ENCODE results near the gene ARHGAP30.

ARHGAP30 gene

DNA sequence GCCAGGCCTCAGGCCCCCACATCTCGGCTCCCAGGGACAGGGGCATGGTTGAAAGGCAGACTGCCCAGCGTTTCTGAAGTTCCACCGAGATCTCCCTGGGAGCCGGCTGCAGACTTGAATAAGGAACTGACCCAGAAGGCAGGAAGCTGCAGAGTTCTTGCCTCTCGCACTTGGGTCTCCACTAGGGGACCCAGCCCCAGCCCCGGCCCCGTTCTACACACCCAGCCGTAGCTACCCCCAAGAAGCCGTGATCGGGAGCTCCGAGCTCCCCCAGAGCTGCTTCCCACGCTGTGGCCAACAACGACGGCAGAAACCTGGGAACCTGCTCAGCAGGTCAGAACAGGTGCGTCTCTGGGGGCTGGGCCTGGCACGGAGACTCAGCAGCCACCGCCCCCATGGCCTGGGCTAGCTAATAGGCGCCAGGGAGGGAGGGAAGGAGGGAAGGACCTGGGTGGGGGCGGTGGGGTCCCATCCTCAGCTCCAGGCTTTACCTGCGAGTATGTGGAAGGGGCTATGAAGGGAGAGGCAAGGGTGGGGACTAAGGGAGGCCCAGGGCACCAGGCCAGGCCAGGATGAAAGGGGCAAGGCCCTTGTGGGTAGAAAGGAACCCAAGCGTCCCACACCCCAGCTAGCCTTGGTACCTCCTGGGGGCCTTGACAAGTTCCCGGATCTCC is 19.7 kb upstream of the ARHGAP30 start, which contains the start of gene NECTIN4:
Gene NECTIN4 (minus strand): TSS at position 308 of the 674 bp plus-strand sequence. CDS start 262 bp downstream, at position 46.
- H3K27me3 ChIP-seq (ENCODE audit: insufficient read depth, low read length): no peaks in the 10 kb centered on the region; the same call in 1 of the 2 replicates
- H2AFZ ChIP-seq (ENCODE audit: low read length): no peak within 1 kb of the TSS
- H3K79me2 ChIP-seq (ENCODE audit: insufficient read depth, low read length): no peaks in the 10 kb centered on the region
- H3K36me3 ChIP-seq (ENCODE audit: insufficient read depth, low read length): no peaks in the 10 kb centered on the region
- no peaks in the 10 kb centered on the region for H3K9me2 ChIP-seq (ENCODE audit: low read depth, low read length)
- H3K27ac ChIP-seq (ENCODE audit: low read depth, low read length, poor library complexity, severe bottlenecking): no peak within 1 kb of the TSS
- no peaks in the 10 kb centered on the region for H3K9me3 ChIP-seq (ENCODE audit: low read length)
- H4K20me1 ChIP-seq (ENCODE audit: insufficient read depth, low read length): no peaks in the 10 kb centered on the region
- no peak within 1 kb of the TSS for H3K9ac ChIP-seq (ENCODE audit: low read length)
- no peaks in the 10 kb centered on the region for H3F3A ChIP-seq (ENCODE audit: insufficient read depth, low read length)
- H3K4me3 ChIP-seq (ENCODE audit: low read depth, low read length, poor library complexity, severe bottlenecking): no peak within 1 kb of the TSS
- no peak within 1 kb of the TSS for H3K4me2 ChIP-seq (ENCODE audit: low read length)
- TF ChIP-seq, protein P1, sequence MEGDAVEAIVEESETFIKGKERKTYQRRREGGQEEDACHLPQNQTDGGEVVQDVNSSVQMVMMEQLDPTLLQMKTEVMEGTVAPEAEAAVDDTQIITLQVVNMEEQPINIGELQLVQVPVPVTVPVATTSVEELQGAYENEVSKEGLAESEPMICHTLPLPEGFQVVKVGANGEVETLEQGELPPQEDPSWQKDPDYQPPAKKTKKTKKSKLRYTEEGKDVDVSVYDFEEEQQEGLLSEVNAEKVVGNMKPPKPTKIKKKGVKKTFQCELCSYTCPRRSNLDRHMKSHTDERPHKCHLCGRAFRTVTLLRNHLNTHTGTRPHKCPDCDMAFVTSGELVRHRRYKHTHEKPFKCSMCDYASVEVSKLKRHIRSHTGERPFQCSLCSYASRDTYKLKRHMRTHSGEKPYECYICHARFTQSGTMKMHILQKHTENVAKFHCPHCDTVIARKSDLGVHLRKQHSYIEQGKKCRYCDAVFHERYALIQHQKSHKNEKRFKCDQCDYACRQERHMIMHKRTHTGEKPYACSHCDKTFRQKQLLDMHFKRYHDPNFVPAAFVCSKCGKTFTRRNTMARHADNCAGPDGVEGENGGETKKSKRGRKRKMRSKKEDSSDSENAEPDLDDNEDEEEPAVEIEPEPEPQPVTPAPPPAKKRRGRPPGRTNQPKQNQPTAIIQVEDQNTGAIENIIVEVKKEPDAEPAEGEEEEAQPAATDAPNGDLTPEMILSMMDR (IDR thresholded peaks at IDR 0.05; ENCODE audit: low read length): peak; percentile 15; the same call in 1 of the 2 replicates
- no peak for TF ChIP-seq EZH2 (IDR thresholded peaks at IDR 0.05; ENCODE audit: borderline replicate concordance, low read length)
- H3K4me1 ChIP-seq (ENCODE audit: insufficient read depth, low read length, severe bottlenecking): no peaks in the 10 kb centered on the region

DNA sequence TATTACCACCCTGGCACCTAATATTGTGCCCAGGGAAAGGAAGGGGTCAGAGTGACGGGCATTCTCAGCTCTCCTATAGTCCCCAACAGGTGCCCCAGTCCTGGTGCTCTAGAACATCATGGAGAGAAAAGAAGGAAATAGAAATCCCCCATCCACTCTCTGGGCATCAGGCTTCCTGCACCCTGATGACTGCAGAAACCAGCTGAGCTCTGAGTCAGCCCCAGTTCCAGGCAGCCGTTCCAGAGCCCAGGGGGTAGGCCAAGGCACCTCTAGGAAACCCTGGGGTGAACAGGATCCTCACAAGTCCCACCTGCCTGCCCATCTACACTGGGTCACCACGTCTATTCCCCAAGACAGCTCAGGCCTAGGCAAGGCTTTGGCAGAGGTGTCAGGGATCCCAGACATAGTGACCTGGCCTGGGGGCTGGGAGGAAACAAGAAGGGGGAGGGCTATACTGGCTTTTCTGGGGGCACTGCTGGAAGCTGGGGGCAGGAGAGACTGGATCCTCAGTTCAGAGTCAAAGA is 19.0 kb upstream of the ARHGAP30 start:
- H2AFZ ChIP-seq (ENCODE audit: low read length): no peak overlapping the region
- no peak overlapping the region for H3K27ac ChIP-seq (ENCODE audit: low read depth, low read length, poor library complexity, severe bottlenecking)
- no peak overlapping the region for H3K4me2 ChIP-seq (ENCODE audit: low read length)
- H3K9me2 ChIP-seq (ENCODE audit: low read depth, low read length): no peaks in the 10 kb centered on the region
- no peak overlapping the region for H3K9ac ChIP-seq (ENCODE audit: low read length)
- no peaks in the 10 kb centered on the region for H4K20me1 ChIP-seq (ENCODE audit: insufficient read depth, low read length)
- H3K79me2 ChIP-seq (ENCODE audit: insufficient read depth, low read length): no peaks in the 10 kb centered on the region
- TF ChIP-seq, protein P1 (IDR thresholded peaks at IDR 0.05; ENCODE audit: low read length): no peak
- TF ChIP-seq EZH2 (IDR thresholded peaks at IDR 0.05; ENCODE audit: borderline replicate concordance, low read length): no peak
- no peaks in the 10 kb centered on the region for H3K36me3 ChIP-seq (ENCODE audit: insufficient read depth, low read length)
- H3K27me3 ChIP-seq (ENCODE audit: insufficient read depth, low read length): no peaks in the 10 kb centered on the region; the same call in 1 of the 2 replicates
- no peaks in the 10 kb centered on the region for H3K9me3 ChIP-seq (ENCODE audit: low read length)
- no peaks in the 10 kb centered on the region for H3F3A ChIP-seq (ENCODE audit: insufficient read depth, low read length)
- H3K4me3 ChIP-seq (ENCODE audit: low read depth, low read length, poor library complexity, severe bottlenecking): no peak overlapping the region
- no peaks in the 10 kb centered on the region for H3K4me1 ChIP-seq (ENCODE audit: insufficient read depth, low read length, severe bottlenecking)

DNA sequence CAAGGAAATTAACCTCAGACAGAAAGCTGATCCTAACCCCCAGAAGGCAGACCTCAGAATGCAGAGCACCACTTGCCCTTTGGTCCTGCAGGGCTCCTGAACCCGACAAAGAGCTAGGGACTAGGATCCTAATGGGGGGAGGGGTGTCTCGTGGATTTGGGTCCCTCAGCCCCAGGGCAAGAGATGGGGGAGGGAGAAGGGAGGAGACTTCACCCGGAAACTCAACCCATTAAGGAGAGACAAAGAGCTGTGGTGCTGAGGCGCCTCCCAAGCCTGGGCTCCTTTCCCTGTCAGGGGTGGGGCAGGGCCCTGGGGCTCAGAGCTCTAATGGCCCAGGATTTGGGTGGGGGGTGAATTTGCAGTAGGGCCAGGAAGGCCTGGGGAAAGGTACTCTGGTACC is 16.8 kb upstream of the ARHGAP30 start:
- no peaks in the 10 kb centered on the region for H3K36me3 ChIP-seq (ENCODE audit: insufficient read depth, low read length)
- H3K27me3 ChIP-seq (ENCODE audit: insufficient read depth, low read length): no peaks in the 10 kb centered on the region; the same call in 1 of the 2 replicates
- H2AFZ ChIP-seq (ENCODE audit: low read length): no peak overlapping the region
- no peaks in the 10 kb centered on the region for H3F3A ChIP-seq (ENCODE audit: insufficient read depth, low read length)
- H3K9ac ChIP-seq (ENCODE audit: low read length): no peak overlapping the region
- no peaks in the 10 kb centered on the region for H4K20me1 ChIP-seq (ENCODE audit: insufficient read depth, low read length)
- TF ChIP-seq EZH2 (IDR thresholded peaks at IDR 0.05; ENCODE audit: borderline replicate concordance, low read length): no peak
- TF ChIP-seq, protein P1 (IDR thresholded peaks at IDR 0.05; ENCODE audit: low read length): no peak
- no peaks in the 10 kb centered on the region for H3K9me3 ChIP-seq (ENCODE audit: low read length)
- no peaks in the 10 kb centered on the region for H3K4me1 ChIP-seq (ENCODE audit: insufficient read depth, low read length, severe bottlenecking)
- no peaks in the 10 kb centered on the region for H3K79me2 ChIP-seq (ENCODE audit: insufficient read depth, low read length)
- H3K4me3 ChIP-seq (ENCODE audit: low read depth, low read length, poor library complexity, severe bottlenecking): no peak overlapping the region
- H3K4me2 ChIP-seq (ENCODE audit: low read length): no peak overlapping the region
- no peak overlapping the region for H3K27ac ChIP-seq (ENCODE audit: low read depth, low read length, poor library complexity, severe bottlenecking)
- H3K9me2 ChIP-seq (ENCODE audit: low read depth, low read length): no peaks in the 10 kb centered on the region

Measured in OCI-LY1 (cell line).